GM21737 (cell line): ENCODE results near the gene P2RX3.

Experiments
- ATAC-seq: cut with Tn5 transposase; IDR thresholded peaks from one replicate; pipeline ENCODE4 v1.9.1; 2021; ENCODE audit warnings: mild to moderate bottlenecking, moderate library complexity; ENCODE audit not compliant: unreplicated experiment

The P2RX3 gene

DNA sequence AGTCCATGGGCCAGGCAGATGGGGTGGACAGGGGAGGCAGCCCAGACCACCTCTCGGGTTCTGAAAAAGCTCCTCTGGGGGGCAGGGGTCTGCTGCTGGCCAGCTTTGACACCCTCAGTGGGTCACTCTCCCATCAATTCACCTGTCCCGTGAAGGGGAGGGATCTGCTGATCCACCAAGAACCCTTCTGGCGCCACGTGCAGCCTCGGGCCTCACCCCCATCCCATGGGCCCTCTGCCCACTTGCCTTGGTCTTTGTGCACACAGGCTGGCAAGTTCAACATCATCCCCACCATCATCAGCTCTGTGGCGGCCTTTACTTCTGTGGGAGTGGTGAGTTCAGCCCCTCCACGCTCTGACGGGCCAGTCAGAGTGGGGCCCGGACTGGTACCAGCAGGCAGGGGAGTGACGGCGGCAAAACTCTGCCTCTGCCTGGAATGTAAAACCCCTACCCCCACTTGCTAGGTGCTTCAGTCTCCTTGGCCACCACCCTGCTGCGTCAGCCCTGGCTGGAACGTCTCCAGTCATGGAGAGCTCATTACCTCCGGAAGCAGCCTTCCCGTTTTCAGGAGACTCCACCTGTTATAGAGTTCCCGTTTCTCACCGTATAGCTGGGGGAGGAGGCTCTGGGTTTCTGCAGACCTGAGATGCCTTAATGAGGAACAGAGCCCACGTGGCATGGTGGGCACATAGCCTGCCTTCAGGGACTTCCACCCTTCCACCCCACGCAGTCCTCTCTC lies 30.1 kb downstream of the P2RX3 start:
- no peak for ATAC-seq

DNA sequence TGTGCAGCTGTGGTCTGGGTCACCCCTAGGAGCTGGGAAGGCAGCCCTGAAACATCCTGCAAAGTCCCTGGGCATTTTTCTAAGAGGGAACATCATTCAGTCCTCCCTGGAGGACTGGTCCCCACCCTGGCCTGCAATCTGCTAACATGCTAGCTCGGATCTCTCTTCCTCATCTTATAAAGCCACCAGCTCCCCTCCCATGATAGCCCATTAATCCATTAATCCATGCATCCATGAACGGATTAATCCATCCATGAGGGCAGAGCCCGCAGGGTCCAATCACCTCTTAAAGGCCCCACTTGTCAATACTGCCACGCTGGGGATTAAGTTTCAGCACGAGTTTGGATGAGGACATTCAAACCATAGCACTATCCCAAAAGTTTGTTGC lies 30.7 kb downstream of the P2RX3 start:
- no peak for ATAC-seq

DNA sequence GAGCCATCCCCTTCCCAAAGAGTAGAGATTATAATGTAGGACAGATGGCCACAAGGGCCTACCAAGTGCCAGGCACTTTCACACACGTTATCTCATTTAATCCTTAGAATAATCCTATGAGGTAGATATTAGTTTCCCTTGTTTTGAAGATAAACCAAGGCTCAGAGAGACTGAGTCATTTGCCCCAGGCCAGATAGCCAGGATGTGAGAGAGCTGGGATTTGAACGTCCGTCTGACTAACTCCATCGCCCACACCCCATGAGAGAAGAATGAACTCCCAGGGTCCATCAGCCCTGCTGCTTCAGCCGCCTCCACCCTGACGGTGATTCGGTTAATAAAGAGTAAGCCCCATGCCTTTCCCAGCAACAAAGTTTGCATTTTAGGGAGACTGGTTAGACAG lies 32.1 kb downstream of the P2RX3 start:
- ATAC-seq: no peak

DNA sequence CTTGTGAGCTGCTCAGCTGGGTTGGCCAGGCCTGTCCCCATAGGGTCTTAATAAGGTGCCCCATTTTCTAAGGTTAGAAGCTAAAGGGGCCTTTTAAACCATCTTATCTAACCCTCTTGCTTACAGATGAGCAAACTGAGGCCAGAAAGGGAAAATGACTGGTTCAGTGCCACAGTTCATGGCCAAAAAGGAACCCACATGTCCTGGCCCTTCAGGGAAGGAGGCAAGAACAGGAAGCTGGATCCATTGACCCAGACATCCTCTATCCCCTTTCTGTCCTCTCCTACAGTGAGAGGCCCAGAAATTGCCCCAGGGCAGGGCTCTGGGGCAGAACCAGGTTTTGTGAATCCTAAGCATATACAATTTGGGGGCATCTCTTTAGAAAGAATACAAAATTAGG lies 32.8 kb downstream of the P2RX3 start:
- no peak for ATAC-seq

DNA sequence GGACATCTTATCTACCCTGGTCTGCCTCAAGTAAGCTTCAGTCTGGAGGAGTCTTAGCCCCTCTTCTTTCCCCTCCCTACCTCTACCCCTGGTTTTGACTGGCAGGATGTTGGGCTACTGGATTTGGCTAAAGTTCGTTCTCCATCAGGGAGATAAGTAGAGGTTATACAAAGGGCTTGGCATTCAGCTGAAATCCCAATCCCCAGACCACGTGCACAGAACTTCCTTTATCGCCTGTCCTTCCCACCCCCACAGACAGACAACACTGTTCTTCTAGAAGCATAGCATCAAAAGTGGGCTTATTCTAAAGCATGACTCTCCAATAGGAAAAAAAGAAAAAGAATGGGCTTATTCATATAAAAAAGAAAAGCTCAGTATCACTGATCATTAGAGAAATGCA lies 35.0 kb downstream of the P2RX3 start:
- no peak for ATAC-seq

DNA sequence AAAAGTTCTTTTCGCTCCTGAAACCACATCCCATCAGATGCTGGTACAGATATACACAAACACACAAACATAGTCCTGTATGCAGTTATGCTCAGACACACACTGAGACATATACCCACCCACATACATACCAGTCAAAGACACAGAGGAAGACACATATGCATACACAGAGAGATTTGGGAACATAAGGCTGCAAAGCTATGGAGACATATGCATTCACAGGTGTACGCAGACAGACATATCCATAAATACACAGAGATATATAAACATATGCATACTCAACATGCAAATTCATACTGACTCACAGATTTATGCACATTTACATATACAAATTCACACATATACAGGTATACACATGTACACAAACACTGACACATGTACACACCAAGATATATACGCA lies 36.8 kb downstream of the P2RX3 start:
- ATAC-seq: no peak

DNA sequence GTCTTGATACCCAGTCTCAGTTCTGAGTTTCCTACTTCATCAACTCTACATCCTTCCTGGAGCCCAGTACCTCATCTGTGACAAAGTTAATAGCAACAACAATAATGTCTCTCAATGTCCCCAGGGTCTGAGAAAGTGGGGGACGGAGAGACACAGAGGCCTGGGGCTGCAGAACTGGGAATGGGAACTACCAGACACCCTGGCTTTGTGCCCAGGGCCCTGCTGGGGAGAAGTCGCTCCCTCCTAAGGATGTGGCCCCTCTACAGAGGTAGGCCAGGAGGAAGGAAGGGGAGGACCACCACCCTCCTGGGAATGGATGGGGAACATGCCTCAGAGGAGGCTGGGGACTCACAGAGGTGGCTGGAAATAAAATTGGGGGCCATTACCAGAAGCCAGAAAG lies 37.3 kb downstream of the P2RX3 start:
- no peak for ATAC-seq

DNA sequence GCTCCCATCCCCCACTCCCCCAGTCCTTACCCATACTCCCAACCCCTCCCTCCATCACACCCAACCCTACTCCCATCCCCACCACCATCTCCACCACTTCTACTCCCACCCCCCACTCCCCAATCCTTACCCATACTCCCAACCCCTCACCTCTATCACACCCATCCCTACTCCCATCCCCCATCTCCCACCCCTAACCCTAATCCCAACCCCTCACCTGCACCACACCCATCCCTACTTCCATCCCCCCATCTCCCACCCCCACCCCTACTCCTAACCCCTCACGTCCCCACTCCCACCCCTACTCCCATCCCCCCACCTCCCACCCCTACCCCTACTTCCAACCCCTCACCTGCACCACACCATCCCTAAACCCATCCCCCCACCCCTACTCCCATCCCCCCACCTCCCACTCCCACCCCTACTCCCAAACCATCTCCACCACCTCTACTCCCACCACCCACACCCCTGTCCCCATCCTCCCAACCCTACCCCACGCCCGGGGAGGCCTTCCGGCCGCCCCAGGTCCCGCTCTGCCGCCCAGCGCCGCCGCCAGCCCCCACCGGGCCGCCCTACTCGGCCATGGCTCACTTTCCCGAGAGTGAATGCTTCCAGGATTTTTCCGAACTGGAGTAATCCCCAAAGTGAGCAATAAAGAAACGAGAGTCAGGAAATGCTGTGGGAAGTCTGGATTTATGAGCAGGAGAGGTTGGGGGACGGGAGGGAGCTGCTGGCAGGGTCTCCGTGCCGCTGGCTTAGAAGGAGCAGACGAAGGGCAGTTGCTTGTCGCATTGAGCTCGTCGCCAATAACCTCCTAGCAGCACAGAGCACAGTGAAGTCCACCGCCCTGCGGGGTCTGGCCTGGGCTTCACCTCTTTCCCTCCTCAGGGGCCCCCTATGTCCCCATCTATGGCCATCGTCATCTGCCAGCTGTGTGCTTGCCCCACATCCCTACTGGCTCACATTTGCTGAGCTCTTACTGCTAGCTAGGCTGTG lies 38.2 kb downstream of the P2RX3 start:
- no peak for ATAC-seq

DNA sequence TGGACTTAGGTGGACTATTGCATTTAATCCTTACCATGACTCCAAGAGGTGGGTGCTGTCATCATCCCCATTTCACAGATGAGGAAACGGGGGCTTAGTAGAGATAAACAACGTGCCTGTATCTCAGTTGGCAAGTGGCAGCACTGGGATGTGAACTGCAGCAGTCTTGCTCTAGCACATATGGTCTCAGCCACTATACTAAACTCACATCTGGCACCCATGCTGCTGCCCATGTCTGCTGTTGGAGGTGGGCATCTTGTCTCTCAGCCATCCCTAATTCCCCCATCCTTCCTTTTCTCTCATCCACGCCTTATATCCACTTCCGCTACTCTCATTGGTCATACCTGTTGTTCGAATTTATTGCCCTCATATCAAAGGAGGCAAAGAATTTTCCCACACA lies 39.0 kb downstream of the P2RX3 start:
- no peak for ATAC-seq

DNA sequence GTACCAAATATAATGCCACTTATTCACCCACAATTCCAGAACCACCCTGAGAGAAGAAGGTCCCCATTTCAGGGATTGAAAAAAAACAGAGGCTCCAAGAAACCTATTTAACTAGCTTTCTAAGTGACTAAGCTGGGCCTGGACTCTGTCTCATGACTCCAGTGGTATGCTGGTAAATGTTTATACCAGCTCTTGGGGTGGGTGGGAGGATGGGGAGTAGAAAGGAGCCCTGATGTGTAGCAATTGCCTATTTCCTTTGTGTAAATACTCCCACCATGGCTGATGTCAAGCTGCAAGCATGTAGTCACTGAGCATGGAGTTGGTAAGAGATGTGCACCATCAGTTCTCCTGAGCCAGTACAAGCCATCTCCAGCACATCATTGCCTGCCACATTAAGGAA lies 40.0 kb downstream of the P2RX3 start:
- ATAC-seq: no peak

DNA sequence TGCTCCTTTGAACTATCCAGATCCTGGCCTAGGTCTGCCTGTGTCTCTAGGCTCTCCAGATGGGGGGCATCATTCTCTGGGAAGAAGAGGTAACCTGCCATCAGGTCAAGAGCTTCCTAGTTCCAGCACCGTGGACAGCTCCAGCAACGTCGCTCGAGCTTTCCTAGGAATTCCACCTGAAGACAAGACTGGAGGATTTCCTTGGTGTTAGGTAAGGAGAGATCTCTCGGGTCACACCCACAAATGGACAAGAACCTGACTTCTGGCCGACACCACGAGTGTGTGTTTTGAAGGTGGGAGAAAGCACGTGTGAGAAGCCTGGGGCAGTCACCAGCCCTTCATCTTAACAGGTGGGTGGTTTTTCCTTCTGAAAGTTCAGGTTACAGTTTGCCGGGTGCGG lies 41.6 kb downstream of the P2RX3 start:
- no peak for ATAC-seq

DNA sequence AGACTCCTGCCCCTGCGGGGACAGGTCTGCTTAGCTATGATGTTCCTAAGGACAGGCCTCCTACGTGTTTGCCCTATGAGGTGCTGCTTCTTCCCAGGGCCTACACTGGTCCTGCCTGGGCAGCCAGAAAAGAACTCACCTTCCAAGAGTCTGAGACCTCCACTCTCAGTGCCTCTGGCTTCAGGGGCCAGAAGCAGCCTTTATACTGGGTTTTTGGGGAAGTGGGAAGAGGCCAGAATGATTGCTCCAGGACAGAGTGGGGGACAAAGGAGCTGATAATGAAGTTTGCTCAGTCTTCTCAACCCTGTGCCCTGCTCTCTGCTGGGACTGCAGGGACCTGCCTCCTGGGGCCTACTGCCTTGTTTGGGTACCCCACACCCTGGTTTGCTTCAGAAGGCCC lies 42.8 kb downstream of the P2RX3 start, which contains the start of gene PRG3:
Gene PRG3, minus strand, starts transcription at position 176 of the 400 bp plus-strand sequence. CDS start 442 bp downstream, outside the sequence.
- no peak for ATAC-seq

DNA sequence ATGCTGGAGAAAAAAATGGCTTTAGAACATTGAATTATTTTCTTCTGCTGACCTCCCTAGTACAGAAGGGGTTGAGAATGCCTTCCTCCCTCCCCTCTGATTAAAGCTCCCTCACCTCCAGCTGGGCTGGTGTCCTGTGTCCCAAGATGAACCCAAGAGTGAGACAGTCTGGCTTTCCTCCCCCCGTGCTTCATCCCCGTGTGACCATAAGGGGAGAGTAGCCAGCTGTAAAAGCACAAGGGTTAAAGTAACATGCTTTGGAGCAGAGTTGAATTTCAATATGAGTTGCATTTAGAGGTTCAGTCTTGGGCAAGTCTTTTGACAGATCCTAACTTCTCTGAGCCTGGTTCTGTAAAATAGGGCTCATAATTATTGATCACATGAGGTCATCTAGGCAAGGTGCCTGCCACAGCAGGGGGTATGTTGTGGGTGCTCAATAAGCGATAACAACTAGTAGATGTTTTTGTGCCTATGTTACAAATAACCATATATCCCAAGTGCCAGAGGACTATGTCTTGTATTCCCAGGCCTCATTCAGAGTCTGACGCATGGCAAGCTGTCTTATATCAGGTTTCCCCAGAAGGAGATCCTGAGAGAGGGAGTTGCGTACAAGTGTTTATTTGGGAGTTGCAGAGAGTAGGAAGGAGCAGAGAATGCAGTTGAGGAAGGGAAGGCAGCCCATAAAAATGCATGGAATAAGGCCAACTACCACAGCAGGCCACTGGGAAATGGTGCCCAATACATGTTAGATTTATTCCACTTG lies 48.2 kb downstream of the P2RX3 start:
- ATAC-seq: no peak

DNA sequence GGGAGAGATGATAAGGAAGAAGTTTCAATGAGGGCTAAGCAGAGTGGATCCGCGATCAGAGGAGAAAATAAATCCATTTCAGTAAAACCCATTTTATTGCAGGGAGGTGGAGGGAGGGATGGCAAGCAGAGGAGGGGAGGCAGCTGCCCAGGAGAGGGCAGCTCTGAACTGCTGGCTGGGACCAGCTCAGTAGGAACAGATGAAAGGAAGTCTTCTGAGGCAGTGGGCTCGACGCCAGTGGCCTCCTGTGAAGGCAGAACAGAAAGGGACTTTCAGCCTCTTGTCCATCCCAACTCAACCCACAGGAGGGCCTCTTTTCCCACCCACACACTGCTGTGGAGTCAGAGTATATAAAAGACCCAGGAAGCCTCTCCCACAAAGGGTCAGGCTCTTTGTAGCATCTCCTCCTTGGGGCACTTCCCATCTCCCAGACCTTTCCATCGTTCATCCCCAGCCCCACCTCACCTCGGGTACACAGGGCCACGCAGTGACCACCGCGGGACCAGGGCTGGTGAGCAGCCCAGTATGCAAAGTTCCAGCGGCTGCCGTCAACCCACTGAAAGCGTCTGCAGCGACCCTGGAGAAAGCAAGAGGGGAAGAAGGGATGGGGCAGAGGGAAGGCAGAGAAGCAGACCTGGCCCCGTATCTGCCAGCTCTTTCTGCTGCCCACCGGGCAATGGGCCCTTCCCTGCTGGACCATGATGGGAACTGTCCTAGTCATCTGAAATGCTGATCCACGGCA lies 49.3 kb downstream of the P2RX3 start:
- no peak for ATAC-seq

DNA sequence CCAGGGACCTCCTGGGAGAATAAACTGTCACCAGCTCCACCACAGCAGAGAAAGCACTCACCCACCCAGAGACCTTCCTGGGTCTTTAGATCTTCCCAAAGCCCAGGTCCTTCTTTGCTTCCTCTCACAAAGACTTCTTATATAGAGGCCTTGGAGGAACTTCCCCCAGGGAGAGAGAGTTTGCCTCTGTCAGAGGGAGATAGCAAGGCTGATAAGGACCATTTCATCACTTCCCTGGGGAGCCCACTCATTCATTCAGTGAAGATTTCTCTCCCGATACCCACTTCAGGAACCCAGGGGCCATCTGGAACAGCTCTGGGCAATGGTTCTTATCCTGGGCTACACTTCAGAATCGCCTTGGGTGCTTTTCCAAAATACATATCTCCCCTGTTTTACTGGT lies 52.4 kb downstream of the P2RX3 start, which contains the start of gene PRG2:
Gene PRG2, minus strand, starts transcription at position 116 of the 400 bp plus-strand sequence. CDS start 706 bp downstream, outside the sequence.
- no peak for ATAC-seq

DNA sequence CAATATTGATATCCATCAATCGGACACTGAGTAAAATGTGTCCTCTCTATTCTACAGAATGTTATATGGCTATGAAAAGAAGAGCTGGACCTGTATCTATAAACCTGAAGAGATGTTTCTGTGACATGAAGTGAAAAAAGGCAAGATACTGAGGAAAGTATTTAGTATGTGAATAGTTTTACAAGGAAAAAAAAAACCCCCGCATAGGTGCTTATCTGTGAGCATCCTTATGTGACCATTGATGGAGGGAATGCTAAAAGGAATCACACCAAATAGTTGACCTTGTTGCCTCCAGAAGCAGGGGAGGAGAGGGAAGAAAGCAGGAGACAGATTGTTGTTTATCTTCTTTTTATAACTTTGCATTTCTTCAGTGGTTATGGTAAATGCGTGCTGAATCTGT lies 53.0 kb downstream of the P2RX3 start:
- no peak for ATAC-seq

DNA sequence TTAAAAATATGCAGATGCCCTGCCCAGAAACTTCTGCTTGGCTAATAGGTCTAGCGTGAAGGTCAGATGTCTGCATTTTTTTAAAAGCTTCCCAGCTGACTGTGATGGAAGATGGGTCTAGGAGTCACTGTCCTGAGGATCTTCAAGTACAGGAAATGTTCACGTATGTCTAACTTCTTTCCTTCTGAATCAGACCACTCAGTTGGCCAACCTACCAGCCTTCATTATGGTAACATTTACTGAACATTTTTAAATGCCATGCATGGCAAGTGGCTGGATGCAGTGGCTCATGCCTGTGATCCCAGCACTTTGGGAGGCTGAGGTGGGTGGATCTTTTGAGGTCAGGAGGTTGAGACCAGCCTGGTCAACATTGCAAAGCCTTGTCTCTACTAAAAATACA lies 53.4 kb downstream of the P2RX3 start:
- no peak for ATAC-seq

DNA sequence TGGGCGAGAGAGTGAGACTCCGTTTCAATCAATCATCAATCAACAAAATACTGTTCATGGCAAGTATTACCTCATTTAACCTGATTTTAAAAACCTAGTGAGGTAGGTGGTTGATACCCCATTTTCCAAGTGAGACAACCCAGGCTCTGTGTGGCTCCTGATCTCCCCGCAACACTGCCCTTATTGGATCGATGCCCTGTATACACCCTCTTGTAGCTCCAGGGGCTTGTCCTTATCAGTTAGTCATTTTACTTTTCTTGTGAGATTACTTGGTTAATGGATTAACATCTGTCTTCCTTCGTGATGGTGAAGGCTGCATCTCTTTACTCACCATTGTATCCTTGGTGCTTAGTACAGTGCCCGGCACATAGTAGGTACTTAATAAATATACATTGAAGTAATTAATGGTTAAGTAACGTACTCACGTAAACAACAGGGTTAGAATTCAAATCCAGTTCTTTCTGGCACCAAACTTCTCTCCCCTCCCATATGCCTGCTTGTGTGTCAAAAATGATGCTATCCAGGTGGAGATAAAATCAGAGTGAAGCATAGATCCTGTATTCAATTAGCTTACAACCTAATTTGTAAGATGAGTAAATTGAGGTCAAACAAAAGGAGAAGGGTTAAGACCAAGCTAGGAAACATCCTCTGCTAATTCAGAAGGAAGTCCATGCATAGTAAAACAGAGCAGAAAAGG lies 54.1 kb downstream of the P2RX3 start:
- no peak for ATAC-seq

DNA sequence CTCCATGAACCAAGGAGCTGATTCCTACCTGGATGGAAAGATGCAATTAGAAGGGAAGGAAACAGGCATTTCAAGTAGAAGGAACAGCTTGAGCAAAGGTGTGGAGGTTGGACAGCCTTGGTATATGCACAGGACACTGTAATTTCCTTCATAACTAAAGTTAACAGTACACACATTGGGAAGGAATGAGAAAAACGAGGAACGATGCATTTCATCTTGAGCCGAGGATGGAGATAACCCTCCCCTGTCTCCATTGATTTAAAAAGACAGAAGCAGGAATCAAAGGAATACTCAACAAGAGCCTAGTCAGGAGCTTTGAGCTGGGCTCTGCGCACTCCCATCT lies 54.6 kb downstream of the P2RX3 start:
- no peak for ATAC-seq
